Endodermal cell (in vitro differentiated cells): ENCODE measurements around the gene PRR7. TPM values are rescaled to one million over a fixed set of nuclear protein-coding genes. Genes with fewer than 3 reads are reported as not detected.

Source experiments
- DNase-seq: peaks from one replicate; pipeline ENCODE4 v3.0.0-alpha.2; 2017
- H3K27ac ChIP-seq: 2 replicates; pipeline ENCODE4 v1.5.1; 2013; ENCODE audit warnings: mild to moderate bottlenecking, low read depth, low read length, moderate library complexity
- H3K27me3 ChIP-seq: 2 replicates; pipeline ENCODE4 v1.6.1; 2013; ENCODE audit warnings: mild to moderate bottlenecking, low read length, moderate library complexity; ENCODE audit not compliant: insufficient read depth, control insufficient read depth, poor library complexity, severe bottlenecking
- H3K36me3 ChIP-seq: 2 replicates; pipeline ENCODE4 v1.7.0; 2013; ENCODE audit warnings: mild to moderate bottlenecking, low read length, moderate library complexity; ENCODE audit not compliant: control insufficient read depth, insufficient read depth
- H3K4me1 ChIP-seq: one replicate; pipeline ENCODE4 v1.7.0; 2013; ENCODE audit warnings: low read length; ENCODE audit not compliant: control insufficient read depth, insufficient read depth
- H3K4me3 ChIP-seq: 2 replicates; pipeline ENCODE4 v1.5.1; 2013; ENCODE audit warnings: mild to moderate bottlenecking, low read length, moderate library complexity
- H3K9ac ChIP-seq: 2 replicates; pipeline ENCODE4 v1.6.1; 2013; ENCODE audit warnings: mild to moderate bottlenecking, low read length, moderate library complexity; ENCODE audit not compliant: poor library complexity, severe bottlenecking; ENCODE audit errors: extremely low read depth
- H3K9me3 ChIP-seq: 2 replicates; pipeline ENCODE4 v1.6.1; 2013; ENCODE audit warnings: mild to moderate bottlenecking, low read length, moderate library complexity; ENCODE audit not compliant: control insufficient read depth
- H3K27ac Mint-ChIP-seq: 2 replicates; pipeline ENCODE4 v1.8.0; 2020; ENCODE audit warnings: mixed read lengths
- H3K27me3 Mint-ChIP-seq: 2 replicates; pipeline ENCODE4 v1.8.0; 2021; ENCODE audit warnings: mild to moderate bottlenecking, mixed read lengths; ENCODE audit not compliant: insufficient read depth
- H3K36me3 Mint-ChIP-seq: 2 replicates; pipeline ENCODE4 v1.8.0; 2020; ENCODE audit warnings: low read depth, mixed read lengths
- H3K4me1 Mint-ChIP-seq: 2 replicates; pipeline ENCODE4 v1.8.0; 2020; ENCODE audit warnings: mixed read lengths
- H3K4me3 Mint-ChIP-seq: 2 replicates; pipeline ENCODE4 v1.8.0; 2020; ENCODE audit warnings: mild to moderate bottlenecking, moderate library complexity, mixed read lengths
- H3K9me3 Mint-ChIP-seq: 2 replicates; pipeline ENCODE4 v1.8.0; 2020; ENCODE audit warnings: mild to moderate bottlenecking, mixed read lengths
- CTCF ChIP-seq: fragments of 200-600 bp; sonication (generic); conservative IDR thresholded peaks from 2 replicates; pipeline ENCODE4 v1.5.0; 2021; ENCODE audit warnings: antibody characterized with exemption, mild to moderate bottlenecking
- WGBS, 2 experiments: methylation state at CpG; one replicate each; pipeline versions ENCODE4 v1.1.5 to v1.1.7; 2013; ENCODE audit warnings: missing lambda C conversion rate in 2 of 2, mixed read lengths in 1 of 2; ENCODE audit not compliant: insufficient coverage in 1 of 2, insufficient read length in 1 of 2; 5-methylcytosine and 5-hydroxymethylcytosine counted together
- total RNA-seq, 2 donors: library from RNA; stranded (reverse); fragmentation: NEBNext Ultra II Directional in 1 of 2; extraction: Animal tissue kit (Norgen Biotek cat#: 25700) in 1 of 2; gene quantifications; 2 replicates in 1 of 2; 3 replicates in 1 of 2; pipeline ENCODE4 v1.2.1, GENCODE V29; 2021

The PRR7 gene
- total RNA-seq, 2 donors from 2014 or later, result 4.7 to 8.0 TPM

DNA sequence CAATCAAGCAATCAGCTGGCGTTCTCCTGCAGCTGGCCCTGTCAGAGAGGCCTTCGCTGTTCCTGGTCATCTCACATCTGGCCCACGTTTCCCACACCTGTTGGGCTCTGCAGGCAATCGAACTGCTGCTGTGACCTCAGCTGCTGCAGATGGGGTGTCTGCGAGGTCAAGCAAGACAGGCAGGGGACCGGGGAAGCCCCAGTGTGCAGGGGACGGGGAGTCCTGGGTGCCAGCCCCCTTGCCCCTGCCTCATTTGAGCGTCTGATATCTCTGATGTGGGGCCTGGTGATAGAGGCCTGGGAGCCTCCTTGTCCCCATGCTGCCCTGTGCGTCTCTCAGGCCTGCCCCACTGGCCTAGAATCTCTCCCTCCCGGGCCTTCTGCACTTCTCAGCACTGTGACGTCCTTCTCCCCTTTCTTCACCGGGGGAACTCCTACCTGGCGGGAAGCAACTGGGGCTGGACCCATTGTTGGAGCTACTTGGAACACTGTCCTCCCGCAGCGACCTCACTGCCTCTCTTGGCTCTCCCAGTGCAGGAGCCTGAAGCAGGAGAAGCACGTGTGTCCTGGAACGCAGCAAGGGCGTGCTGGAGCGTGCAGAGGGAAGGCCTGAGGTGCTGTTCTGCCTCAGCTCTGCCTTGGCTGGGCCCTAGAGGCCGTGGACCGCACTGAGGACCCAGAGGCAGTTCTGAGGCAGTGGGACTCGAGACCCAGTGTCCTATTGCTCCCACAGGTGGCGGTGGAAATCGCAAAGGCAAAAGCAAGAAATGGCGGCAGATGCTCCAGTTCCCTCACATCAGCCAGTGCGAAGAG lies 16.3 kb upstream of the PRR7 start:
- Histone ChIP-seq H3K4me1 (no peaks in the 10 kb centered on the region), H3K9me3 (no peaks in the 10 kb centered on the region), H3K4me3 (no peak overlapping the region), H3K36me3 (peaks cover 20% of the 10 kb centered on the region), H3K27me3 (no peaks in the 10 kb centered on the region), H3K27ac (no peak overlapping the region), H3K9ac (no peak overlapping the region)
- no peaks in the 10 kb centered on the region for H3K27me3 Mint-ChIP-seq
- 92 to 93% methylated on average over 12 to 26 of the region's 26 CpGs for WGBS, 2 experiments
- H3K9me3 Mint-ChIP-seq, result no peaks in the 10 kb centered on the region
- H3K27ac Mint-ChIP-seq, result no peak overlapping the region
- no peak overlapping the region for H3K4me3 Mint-ChIP-seq
- DNase-seq, result peak; percentile 41
- no peak for TF ChIP-seq CTCF
- H3K36me3 Mint-ChIP-seq, result peaks cover 18% of the 10 kb centered on the region
- peaks cover 9% of the 10 kb centered on the region for H3K4me1 Mint-ChIP-seq

DNA sequence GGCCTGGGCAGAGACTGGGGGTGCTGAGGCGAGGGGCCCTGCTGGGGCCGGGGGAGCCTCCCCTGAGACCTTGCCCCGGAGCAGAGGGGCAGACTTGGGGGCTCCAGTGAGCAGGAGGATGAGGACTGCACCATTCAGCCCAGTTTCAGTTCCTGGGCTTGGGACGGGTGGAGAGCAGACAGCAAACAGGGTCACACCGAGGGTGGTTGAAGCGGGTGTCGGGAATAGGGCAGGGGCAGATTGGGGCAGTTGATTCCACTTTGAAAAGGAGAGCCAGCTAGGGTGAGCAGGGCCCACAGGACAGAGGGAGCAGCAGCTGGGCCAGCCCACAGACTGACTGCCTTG lies 15.7 kb upstream of the PRR7 start:
- no peaks in the 10 kb centered on the region for H3K27me3 Mint-ChIP-seq
- peaks cover 23% of the 10 kb centered on the region for H3K36me3 Mint-ChIP-seq
- Histone ChIP-seq H3K27me3 (no peaks in the 10 kb centered on the region), H3K27ac (no peak overlapping the region), H3K4me3 (no peak overlapping the region), H3K4me1 (no peaks in the 10 kb centered on the region), H3K36me3 (peaks cover 20% of the 10 kb centered on the region), H3K9me3 (no peaks in the 10 kb centered on the region), H3K9ac (no peak overlapping the region)
- no peak overlapping the region for H3K4me3 Mint-ChIP-seq
- TF ChIP-seq CTCF, result no peak
- no peak for DNase-seq
- H3K4me1 Mint-ChIP-seq, result peaks cover 6% of the 10 kb centered on the region
- no peak overlapping the region for H3K27ac Mint-ChIP-seq
- no peaks in the 10 kb centered on the region for H3K9me3 Mint-ChIP-seq
- 84 to 89% methylated on average over 3 to 7 of the region's 7 CpGs for WGBS, 2 experiments

GRCh38 chr5:177431317-177432142 lies 15.1 kb upstream of the PRR7 start:
- H3K4me3 Mint-ChIP-seq, result no peak overlapping the region
- H3K27ac ChIP-seq, result no peak overlapping the region
- H3K36me3 Mint-ChIP-seq, result peaks cover 24% of the 10 kb centered on the region
- H3K9me3 Mint-ChIP-seq, result no peaks in the 10 kb centered on the region
- no peak overlapping the region for H3K9ac ChIP-seq
- 96 to 99% methylated on average over 19 to 29 of the region's 29 CpGs for WGBS, 2 experiments
- H3K4me1 ChIP-seq, result no peaks in the 10 kb centered on the region
- TF ChIP-seq CTCF, result no peak
- H3K4me3 ChIP-seq, result no peak overlapping the region
- no peaks in the 10 kb centered on the region for H3K27me3 Mint-ChIP-seq
- no peak overlapping the region for H3K27ac Mint-ChIP-seq
- H3K36me3 ChIP-seq, result peaks cover 22% of the 10 kb centered on the region
- no peaks in the 10 kb centered on the region for H3K27me3 ChIP-seq
- peaks cover 6% of the 10 kb centered on the region for H3K4me1 Mint-ChIP-seq
- DNase-seq, result no peak
- no peaks in the 10 kb centered on the region for H3K9me3 ChIP-seq
